Astrocyte (in vitro differentiated cells and primary cell): Measurements from ENCODE around the gene SLC39A7. TPM values are rescaled to one million over a fixed set of nuclear protein-coding genes. Genes with fewer than 3 reads are reported as not detected.

Source experiments
- DNase-seq: peaks from one replicate; pipeline ENCODE4 v3.0.0-alpha.2; 2010; ENCODE audit warnings: low read depth
- FAIRE-seq: peaks from 2 replicates; lab custom pipeline; 2011; peaks lifted over from hg19 to GRCh38; lab: Jason Lieb, UNC
- H2AFZ ChIP-seq: 2 replicates; pipeline ENCODE4 v1.6.0; 2012; ENCODE audit warnings: low read depth, low read length, inconsistent platforms
- H3K27ac ChIP-seq: 2 replicates; pipeline ENCODE4 v1.5.1; 2011; ENCODE audit warnings: low read depth, low read length, inconsistent platforms
- H3K27me3 ChIP-seq: 2 replicates; pipeline ENCODE4 v1.6.0; 2011; ENCODE audit warnings: low read length, inconsistent platforms; ENCODE audit not compliant: insufficient read depth
- H3K36me3 ChIP-seq: 2 replicates; pipeline ENCODE4 v1.5.1; 2011; ENCODE audit warnings: low read length, inconsistent platforms; ENCODE audit not compliant: insufficient read depth
- H3K4me1 ChIP-seq: 2 replicates; pipeline ENCODE4 v1.5.1; 2011; ENCODE audit warnings: low read length, inconsistent platforms; ENCODE audit not compliant: insufficient read depth
- H3K4me2 ChIP-seq: 2 replicates; pipeline ENCODE4 v1.6.0; 2012; ENCODE audit warnings: low read length, inconsistent platforms
- H3K4me3 ChIP-seq: 2 replicates; pipeline ENCODE4 v1.5.1; 2011; ENCODE audit warnings: low read depth, mild to moderate bottlenecking, low read length, inconsistent platforms; ENCODE audit not compliant: insufficient read depth
- H3K79me2 ChIP-seq: 2 replicates; pipeline ENCODE4 v1.6.0; 2012; ENCODE audit warnings: mild to moderate bottlenecking, low read length, inconsistent platforms; ENCODE audit not compliant: insufficient read depth
- H3K9ac ChIP-seq: 2 replicates; pipeline ENCODE4 v1.6.0; 2012; ENCODE audit warnings: mild to moderate bottlenecking, low read length, inconsistent platforms
- H3K9me3 ChIP-seq: 2 replicates; pipeline ENCODE4 v1.5.1; 2012; ENCODE audit warnings: low read depth, mild to moderate bottlenecking, low read length, inconsistent platforms; ENCODE audit not compliant: insufficient read depth
- H4K20me1 ChIP-seq: 2 replicates; pipeline ENCODE4 v1.6.0; 2012; ENCODE audit warnings: low read length, inconsistent platforms; ENCODE audit not compliant: insufficient read depth
- H3K27ac Mint-ChIP-seq: one replicate; pipeline ENCODE4 v1.8.0; 2021; ENCODE audit warnings: mild to moderate bottlenecking, mixed read lengths; ENCODE audit not compliant: unreplicated experiment
- H3K27me3 Mint-ChIP-seq: one replicate; pipeline ENCODE4 v1.8.0; 2021; ENCODE audit warnings: low read depth, mixed read lengths; ENCODE audit not compliant: unreplicated experiment
- H3K36me3 Mint-ChIP-seq: one replicate; pipeline ENCODE4 v1.8.0; 2021; ENCODE audit warnings: low read depth, mixed read lengths; ENCODE audit not compliant: unreplicated experiment
- H3K4me1 Mint-ChIP-seq: one replicate; pipeline ENCODE4 v1.8.0; 2021; ENCODE audit warnings: low read depth, mixed read lengths; ENCODE audit not compliant: unreplicated experiment
- H3K4me3 Mint-ChIP-seq: one replicate; pipeline ENCODE4 v1.8.0; 2021; ENCODE audit warnings: mild to moderate bottlenecking, moderate library complexity, mixed read lengths; ENCODE audit not compliant: unreplicated experiment
- H3K9me3 Mint-ChIP-seq: one replicate; pipeline ENCODE4 v1.8.0; 2021; ENCODE audit warnings: mild to moderate bottlenecking, mixed read lengths; ENCODE audit not compliant: unreplicated experiment
- CTCF ChIP-seq: IDR thresholded peaks from 2 replicates; pipeline ENCODE4 v1.5.1; 2011; ENCODE audit warnings: low read depth, mild to moderate bottlenecking, inconsistent platforms, low read length, moderate library complexity; ENCODE audit not compliant: insufficient read depth
- EZH2 ChIP-seq: IDR thresholded peaks from 2 replicates; pipeline ENCODE4 v1.6.1; 2012; ENCODE audit warnings: mild to moderate bottlenecking, low read length, inconsistent platforms; ENCODE audit not compliant: insufficient read depth
- total RNA-seq: library from RNA; stranded (reverse); gene quantifications from 2 replicates; pipeline ENCODE4 v1.2.1, GENCODE V29; 2021

SLC39A7 gene
- total RNA-seq, 1 donor from 2014 or later, result 150 TPM

GRCh38 chr6:33206864-33207551, 6.3 kb downstream of the SLC39A7 start:
- peaks cover 5% of the 10 kb centered on the region for H3K9me3 Mint-ChIP-seq
- H4K20me1 ChIP-seq, result peaks cover 36% of the 10 kb centered on the region
- no peaks in the 10 kb centered on the region for H3K27me3 ChIP-seq
- H3K4me3 ChIP-seq, result peak overlapping the region; percentile 80
- H3K27ac ChIP-seq, result peak overlapping the region; percentile 96
- no peak for FAIRE-seq
- TF ChIP-seq CTCF (no peak), EZH2 (no peak)
- no peaks in the 10 kb centered on the region for H3K9me3 ChIP-seq
- H3K36me3 Mint-ChIP-seq, result peaks cover 31% of the 10 kb centered on the region
- H3K4me2 ChIP-seq, result peak overlapping the region; percentile 96
- H3K9ac ChIP-seq, result peak overlapping the region; percentile 99
- peak overlapping the region; percentile 99 for H3K4me3 Mint-ChIP-seq
- H3K36me3 ChIP-seq, result peaks cover 33% of the 10 kb centered on the region
- peaks cover 1% of the 10 kb centered on the region for H3K27me3 Mint-ChIP-seq
- H3K4me1 Mint-ChIP-seq, result peaks cover 42% of the 10 kb centered on the region
- H2AFZ ChIP-seq, result no peak overlapping the region
- H3K27ac Mint-ChIP-seq, result peak overlapping the region; percentile 97
- peaks cover 49% of the 10 kb centered on the region for H3K79me2 ChIP-seq
- DNase-seq, result no peak
- H3K4me1 ChIP-seq, result peaks cover 55% of the 10 kb centered on the region

- peak overlapping the region; percentile 96 for H3K4me2 ChIP-seq
- Mint-ChIP-seq H3K9me3 (peaks cover 5% of the 10 kb centered on the region), H3K4me3 (peak overlapping the region; percentile 89), H3K27me3 (peaks cover 1% of the 10 kb centered on the region), H3K27ac (peak overlapping the region; percentile 97), H3K4me1 (peaks cover 38% of the 10 kb centered on the region), H3K36me3 (peaks cover 27% of the 10 kb centered on the region)
- DNase-seq (no peak), FAIRE-seq (no peak)
- peaks cover 30% of the 10 kb centered on the region for H4K20me1 ChIP-seq
- peaks cover 27% of the 10 kb centered on the region for H3K36me3 ChIP-seq
- H3K9ac ChIP-seq, result peak overlapping the region; percentile 99
- no peaks in the 10 kb centered on the region for H3K9me3 ChIP-seq
- TF ChIP-seq EZH2 (no peak), CTCF (no peak)
- H2AFZ ChIP-seq, result peak overlapping the region; percentile 39
- peaks cover 49% of the 10 kb centered on the region for H3K4me1 ChIP-seq
- peaks cover 43% of the 10 kb centered on the region for H3K79me2 ChIP-seq
- H3K27me3 ChIP-seq, result no peaks in the 10 kb centered on the region
- peak overlapping the region; percentile 80 for H3K4me3 ChIP-seq
- peak overlapping the region; percentile 96 for H3K27ac ChIP-seq
These were observed 7.0 kb downstream of the SLC39A7 start for GRCh38 chr6:33207552-33208090.
